ENCODE data around the gene TTL. TPM values are rescaled to one million over a fixed set of nuclear protein-coding genes. Genes with fewer than 3 reads are reported as not detected.

The TTL gene
- total and polyA plus RNA-seq, 7 donors: 19.0 to 72.0 (median 49.3) TPM

GRCh38 chr2:112583497-112584133, 101.7 kb downstream of the TTL start:
- no peak for DNase-seq
- no peaks in the 10 kb centered on the region for H3K27me3 ChIP-seq (ENCODE audit: insufficient read depth in 3 of 3, low read length in 2 of 3)
- peak overlapping the region; percentile 92 for H3K27ac ChIP-seq
- intact Hi-C loops (cut with DNase I): loop anchor here (5.0 to 10.0 kb wide), 4 partner anchors 41 to 329 kb away; partner anchors contain the start of genes POLR1B (in 1 of the 2), TTL (in 1 of the 2), ZC3H6 (in 1 of the 2) and ZC3H8 (in 1 of the 2)
- peak in 1 of 4 donors; percentile 4 for ATAC-seq
- no peaks in the 10 kb centered on the region for H3K9me3 ChIP-seq
- no peak for TF ChIP-seq CTCF (IDR thresholded peaks at IDR 0.05)
- peaks cover 22% of the 10 kb centered on the region for H3K4me1 ChIP-seq
- H3K36me3 ChIP-seq (ENCODE audit: insufficient read depth in 1 of 2, low read depth in 1 of 2): peaks cover 3 to 16% of the 10 kb centered on the region in 2 donors
- H3K4me3 ChIP-seq: peak overlapping the region; percentile 88
- WGBS, 3 donors: 34 to 39% (median 38%) methylated on average over 19 of the region's 19 CpGs

DNA sequence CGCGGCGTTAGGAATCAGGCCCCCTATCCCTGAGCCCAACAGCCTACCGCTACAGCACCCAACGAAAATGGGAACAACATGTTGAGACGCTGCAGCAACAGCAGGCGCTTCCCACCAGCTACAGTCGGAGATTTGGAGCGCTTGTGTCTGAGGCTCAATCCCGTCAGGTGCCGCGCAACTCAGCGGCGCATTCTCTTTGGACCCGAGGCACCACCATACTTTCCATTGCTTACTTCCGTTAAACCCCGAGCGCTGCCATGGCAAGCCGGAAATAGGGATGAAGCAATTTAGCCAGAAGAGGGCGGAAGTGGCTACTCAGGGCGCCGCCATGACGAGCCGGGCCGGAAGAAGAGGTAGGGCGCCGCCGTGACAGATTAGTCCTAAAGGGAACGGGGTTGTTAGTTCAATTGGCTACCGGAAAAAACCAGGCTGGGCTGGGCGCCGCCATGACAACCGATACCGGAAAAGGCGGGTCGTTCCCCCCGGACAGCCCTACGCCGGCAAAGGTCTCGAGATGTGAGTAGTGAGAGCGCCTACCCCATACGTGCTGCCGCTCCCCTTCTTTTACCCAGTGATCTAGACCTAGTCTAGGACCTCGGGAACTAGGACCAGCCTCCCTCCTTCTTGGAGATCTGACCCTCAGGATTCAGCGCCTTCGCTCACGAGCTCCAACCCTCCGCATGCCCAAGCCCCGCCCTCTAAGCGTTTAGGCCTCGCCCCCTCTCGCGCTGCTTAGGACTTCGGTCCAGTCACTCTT, 102.4 kb downstream of the TTL start, which contains the start of gene CHCHD5:
Gene CHCHD5 (plus strand): TSS at position 476 of the 757 bp plus-strand sequence. CDS start 39 bp downstream, at position 515.
- WGBS, 3 donors: 0 to 1% (median 1%) methylated on average over 54 of the region's 54 CpGs
- Histone ChIP-seq H3K36me3 (ENCODE audit: insufficient read depth in 1 of 2, low read depth in 1 of 2) (peaks cover 3 to 16% of the 10 kb centered on the region in 2 donors), H3K9me3 (no peaks in the 10 kb centered on the region), H3K4me1 (peaks cover 22% of the 10 kb centered on the region), H3K4me3 (peak within 1 kb of the TSS; percentile 88), H3K27ac (peak within 1 kb of the TSS; percentile 92), H3K27me3 (ENCODE audit: insufficient read depth in 3 of 3, low read length in 2 of 3) (no peaks in the 10 kb centered on the region)
- TF ChIP-seq CTCF (IDR thresholded peaks at IDR 0.05): peak; percentile 32
- intact Hi-C loops (cut with DNase I): loop anchor here (5.0 to 10.0 kb wide), 4 partner anchors 42 to 330 kb away; partner anchors contain the start of genes POLR1B (in 1 of the 2), TTL (in 1 of the 2), ZC3H6 (in 1 of the 2) and ZC3H8 (in 1 of the 2)
- ATAC-seq (peak; percentile 82 to 87 (median 84)), DNase-seq (peak; percentile 95 to 98)

DNA sequence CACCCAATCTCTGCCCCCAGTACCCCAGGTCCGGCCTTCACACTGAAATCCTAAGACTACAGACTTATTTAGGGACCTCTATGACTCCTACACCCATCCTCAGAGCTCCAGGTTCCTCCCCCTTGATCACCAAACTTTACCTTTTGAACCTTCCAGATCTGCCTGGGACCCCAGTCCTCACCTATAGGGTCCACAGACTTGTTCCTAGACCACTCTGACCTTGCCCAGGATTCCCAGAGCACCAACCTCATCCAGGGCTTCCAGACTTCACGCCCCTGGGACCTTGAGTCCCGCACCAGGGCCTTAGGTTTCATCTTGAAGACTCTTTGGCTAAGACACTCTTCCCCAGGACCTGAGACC, 102.9 kb downstream of the TTL start:
- Histone ChIP-seq H3K9me3 (no peaks in the 10 kb centered on the region), H3K27ac (peak overlapping the region; percentile 92), H3K4me1 (peaks cover 20% of the 10 kb centered on the region), H3K27me3 (ENCODE audit: insufficient read depth in 3 of 3, low read length in 2 of 3) (no peaks in the 10 kb centered on the region), H3K4me3 (peak overlapping the region; percentile 88), H3K36me3 (ENCODE audit: insufficient read depth in 1 of 2, low read depth in 1 of 2) (peaks cover 3 to 16% of the 10 kb centered on the region in 2 donors)
- DNase-seq (no peak), ATAC-seq (no peak)
- no peak for TF ChIP-seq CTCF (IDR thresholded peaks at IDR 0.05)
- intact Hi-C loops (cut with DNase I): loop anchor here (5.0 to 10.0 kb wide), 4 partner anchors 43 to 330 kb away; partner anchors contain the start of genes POLR1B (in 1 of the 2), TTL (in 1 of the 2), ZC3H6 (in 1 of the 2) and ZC3H8 (in 1 of the 2)
- WGBS, 3 donors: 63 to 67% (median 65%) methylated on average over 3 of the region's 3 CpGs

DNA sequence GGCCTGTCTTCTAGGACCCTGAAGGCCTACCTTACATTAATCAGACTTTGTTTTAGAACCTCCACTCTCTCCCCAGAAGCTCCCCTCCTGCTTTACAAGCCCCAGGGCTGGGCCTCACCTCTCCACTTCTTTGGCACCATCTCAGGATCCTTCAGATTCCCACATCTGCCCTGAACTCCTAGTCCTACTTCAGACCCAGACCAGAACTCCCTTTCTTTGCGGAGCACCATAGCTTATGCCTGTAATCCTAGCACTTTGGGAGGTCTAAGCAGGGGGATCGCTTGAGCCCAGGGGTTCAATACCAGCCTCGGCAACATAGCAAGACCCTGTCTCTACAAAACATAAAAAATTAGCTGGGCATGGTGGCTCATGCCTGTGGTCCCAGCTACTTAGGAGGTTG, 103.4 kb downstream of the TTL start:
- Histone ChIP-seq H3K27me3 (ENCODE audit: insufficient read depth in 3 of 3, low read length in 2 of 3) (no peaks in the 10 kb centered on the region), H3K36me3 (ENCODE audit: insufficient read depth in 1 of 2, low read depth in 1 of 2) (peaks cover 3 to 16% of the 10 kb centered on the region in 2 donors), H3K4me1 (peaks cover 20% of the 10 kb centered on the region), H3K9me3 (no peaks in the 10 kb centered on the region), H3K4me3 (peak overlapping the region; percentile 88), H3K27ac (peak overlapping the region; percentile 92)
- intact Hi-C loops (cut with DNase I): loop anchor here (10.0 kb wide), 2 partner anchors 311 to 331 kb away; partner anchors contain the start of genes ZC3H6 (in 1 of the 2) and ZC3H8 (in 1 of the 2)
- no peak for DNase-seq
- TF ChIP-seq CTCF (IDR thresholded peaks at IDR 0.05): no peak
- 95 to 98% (median 96%) methylated on average over 3 of the region's 3 CpGs for WGBS, 3 donors
- no peak for ATAC-seq

Measured in psoas muscle (tissue), 8 donors.